WTC11 (cell line): ENCODE results near the gene HMX2. TPM values are rescaled to one million over a fixed set of nuclear protein-coding genes. Genes with fewer than 3 reads are reported as not detected.

Source experiments
- ATAC-seq: fragments of 200-7000 bp; cut with Tn5 transposase; 2 replicates; pipeline ENCODE4 v1.10.0; 2021; ENCODE audit warnings: mild to moderate bottlenecking, moderate library complexity
- CTCF ChIA-PET: fragments of 300-600 bp; sonication (Branson Sonifier 250); formaldehyde crosslinking; loops from one replicate; lab custom pipeline; 2021; ENCODE audit warnings: antibody characterized with exemption; lab: Charles Lee
- POLR2A ChIA-PET: fragments of 350-600 bp; sonication (Branson Sonifier 250); formaldehyde crosslinking; loops from one replicate; lab custom pipeline; 2021; ENCODE audit warnings: antibody characterized with exemption; lab: Charles Lee
- DNase-seq: peaks from one replicate; pipeline ENCODE4 v3.0.0; 2021; ENCODE audit warnings: low spot score
- H3K27ac Mint-ChIP-seq: 2 replicates; pipeline ENCODE4 v1.8.0; 2021; ENCODE audit warnings: mixed read lengths
- H3K27me3 Mint-ChIP-seq: 2 replicates; pipeline ENCODE4 v1.8.0; 2021; ENCODE audit warnings: low read depth, mild to moderate bottlenecking, moderate library complexity, mixed read lengths
- H3K36me3 Mint-ChIP-seq: 2 replicates; pipeline ENCODE4 v1.8.0; 2021; ENCODE audit warnings: mixed read lengths
- H3K4me1 Mint-ChIP-seq: 2 replicates; pipeline ENCODE4 v1.8.0; 2022; ENCODE audit warnings: mixed read lengths
- H3K4me3 Mint-ChIP-seq: 2 replicates; pipeline ENCODE4 v1.8.0; 2021; ENCODE audit warnings: mild to moderate bottlenecking, moderate library complexity, mixed read lengths
- H3K9me3 Mint-ChIP-seq: 2 replicates; pipeline ENCODE4 v1.8.0; 2021; ENCODE audit warnings: mixed read lengths
- ATF1 ChIP-seq: sonication (generic); formaldehyde crosslinking; IDR thresholded peaks from 2 replicates; pipeline ENCODE4 v1.8.1; 2023; ENCODE audit warnings: mild to moderate bottlenecking, moderate library complexity, missing genetic modification reagents
- CREM ChIP-seq: sonication (generic); formaldehyde crosslinking; IDR thresholded peaks from 2 replicates; pipeline ENCODE4 v1.8.1; 2022; ENCODE audit warnings: mild to moderate bottlenecking, missing genetic modification reagents, moderate library complexity
- ELF4 ChIP-seq: sonication (generic); formaldehyde crosslinking; IDR thresholded peaks from 2 replicates; pipeline ENCODE4 v1.8.1; 2022; ENCODE audit warnings: low read depth, mild to moderate bottlenecking, moderate library complexity, missing genetic modification reagents
- ETV6 ChIP-seq: sonication (generic); formaldehyde crosslinking; IDR thresholded peaks from 2 replicates; pipeline ENCODE4 v1.8.1; 2022; ENCODE audit warnings: mild to moderate bottlenecking, missing genetic modification reagents
- GRHL2 ChIP-seq: fragments of 250-450 bp; sonication (Bioruptor Pico); IDR thresholded peaks from 2 replicates; pipeline ENCODE4 v1.8.0; 2022; ENCODE audit warnings: mild to moderate bottlenecking, moderate library complexity; ENCODE audit not compliant: insufficient replicate concordance, severe bottlenecking
- HMGA2 ChIP-seq: fragments of 250-450 bp; sonication (Bioruptor Pico); IDR thresholded peaks from 2 replicates; pipeline ENCODE4 v1.4.0; 2021; ENCODE audit warnings: mild to moderate bottlenecking, moderate library complexity
- HMGXB4 ChIP-seq: sonication (generic); formaldehyde crosslinking; IDR thresholded peaks from 2 replicates; pipeline ENCODE4 v1.8.1; 2023; ENCODE audit warnings: mild to moderate bottlenecking, moderate library complexity, missing genetic modification reagents
- IRF1 ChIP-seq: sonication (generic); formaldehyde crosslinking; IDR thresholded peaks from 2 replicates; pipeline ENCODE4 v1.8.0; 2023; ENCODE audit warnings: missing genetic modification reagents
- IRF2 ChIP-seq: sonication (generic); formaldehyde crosslinking; IDR thresholded peaks from 2 replicates; pipeline ENCODE4 v1.8.0; 2022; ENCODE audit warnings: low read depth, missing genetic modification reagents, borderline replicate concordance
- KAT7 ChIP-seq: sonication (generic); formaldehyde crosslinking; IDR thresholded peaks from 2 replicates; pipeline ENCODE4 v1.8.1; 2023; ENCODE audit warnings: missing genetic modification reagents, mild to moderate bottlenecking, borderline replicate concordance
- MYBL2 ChIP-seq: sonication (generic); formaldehyde crosslinking; IDR thresholded peaks from 2 replicates; pipeline ENCODE4 v1.8.1; 2023; ENCODE audit warnings: mild to moderate bottlenecking, moderate library complexity, missing genetic modification reagents
- NFYB ChIP-seq: sonication (generic); formaldehyde crosslinking; conservative IDR thresholded peaks from 2 replicates; pipeline ENCODE4 v1.8.0; 2022; ENCODE audit warnings: low read depth, missing genetic modification reagents
- RORB ChIP-seq: fragments of 250-450 bp; sonication (Bioruptor Pico); IDR thresholded peaks from 2 replicates; pipeline ENCODE4 v1.9.0; 2021; ENCODE audit warnings: mild to moderate bottlenecking
- SMAD3 ChIP-seq: sonication (generic); formaldehyde crosslinking; IDR thresholded peaks from 2 replicates; pipeline ENCODE4 v1.8.0; 2022; ENCODE audit warnings: missing genetic modification reagents, mild to moderate bottlenecking, borderline replicate concordance
- TP53 ChIP-seq: sonication (generic); formaldehyde crosslinking; IDR thresholded peaks from 2 replicates; pipeline ENCODE4 v1.8.1; 2023; ENCODE audit warnings: mild to moderate bottlenecking, missing genetic modification reagents
- USF2 ChIP-seq: sonication (generic); formaldehyde crosslinking; IDR thresholded peaks from 2 replicates; pipeline ENCODE4 v1.8.1; 2023; ENCODE audit warnings: mild to moderate bottlenecking, missing genetic modification reagents, moderate library complexity
- ZNF219 ChIP-seq: sonication (generic); formaldehyde crosslinking; IDR thresholded peaks from 2 replicates; pipeline ENCODE4 v1.8.0; 2023; ENCODE audit warnings: missing genetic modification reagents, mild to moderate bottlenecking, borderline replicate concordance
- ZNF281 ChIP-seq: sonication (generic); formaldehyde crosslinking; IDR thresholded peaks from 2 replicates; pipeline ENCODE4 v1.8.0; 2023; ENCODE audit warnings: mild to moderate bottlenecking, missing genetic modification reagents
- ZNF317 ChIP-seq: sonication (generic); formaldehyde crosslinking; IDR thresholded peaks from 2 replicates; pipeline ENCODE4 v1.8.1; 2023; ENCODE audit warnings: low read depth, mild to moderate bottlenecking, moderate library complexity, missing genetic modification reagents, borderline replicate concordance
- ZNF671 ChIP-seq: fragments of 250-450 bp; sonication (Bioruptor Pico); IDR thresholded peaks from 2 replicates; pipeline ENCODE4 v1.8.0; 2021; ENCODE audit warnings: mild to moderate bottlenecking
- total RNA-seq: library from RNA; stranded (reverse); gene quantifications from 3 replicates; pipeline ENCODE4 v1.2.3, GENCODE V29; 2021
- TF ChIP-seq, protein P1 (sequence below): fragments of 250-450 bp; sonication (Bioruptor Pico); IDR thresholded peaks from 2 replicates; pipeline ENCODE4 v1.8.0; 2021; ENCODE audit warnings: mild to moderate bottlenecking
- TF ChIP-seq, protein P2 (sequence below): sonication (generic); formaldehyde crosslinking; conservative IDR thresholded peaks from 2 replicates; pipeline ENCODE4 v1.8.1; 2023; ENCODE audit warnings: mild to moderate bottlenecking, low read depth, missing genetic modification reagents, moderate library complexity
- TF ChIP-seq, protein P3 (sequence below): fragments of 250-450 bp; sonication (Bioruptor Pico); IDR thresholded peaks from 2 replicates; pipeline ENCODE4 v1.9.0; 2021; ENCODE audit warnings: moderate library complexity, mild to moderate bottlenecking, inconsistent platforms, borderline replicate concordance

The HMX2 gene
- total RNA-seq, 1 experiment from 2014 or later, result 0.59 TPM

DNA sequence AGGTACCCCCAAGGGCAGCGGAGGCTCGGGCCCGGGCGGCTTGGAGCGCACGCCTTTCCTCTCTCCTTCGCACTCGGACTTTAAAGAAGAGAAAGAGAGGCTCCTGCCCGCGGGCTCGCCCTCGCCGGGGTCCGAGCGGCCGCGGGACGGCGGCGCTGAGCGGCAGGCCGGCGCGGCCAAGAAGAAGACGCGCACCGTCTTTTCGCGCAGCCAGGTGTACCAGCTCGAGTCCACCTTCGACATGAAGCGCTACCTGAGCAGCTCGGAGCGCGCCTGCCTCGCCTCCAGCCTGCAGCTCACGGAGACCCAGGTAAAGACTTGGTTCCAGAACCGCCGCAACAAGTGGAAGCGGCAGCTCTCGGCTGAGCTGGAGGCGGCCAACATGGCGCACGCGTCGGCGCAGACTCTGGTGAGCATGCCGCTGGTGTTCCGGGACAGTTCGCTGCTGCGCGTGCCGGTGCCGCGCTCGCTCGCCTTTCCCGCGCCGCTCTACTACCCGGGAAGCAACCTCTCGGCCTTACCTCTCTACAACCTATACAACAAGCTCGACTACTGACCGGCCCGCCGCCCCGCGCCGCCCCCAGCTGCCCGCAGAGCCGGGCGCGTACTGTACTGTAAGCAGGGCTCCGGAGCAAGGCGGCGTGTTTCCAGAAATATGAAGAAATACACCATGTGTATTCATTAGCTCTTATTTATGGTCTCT, 1.8 kb downstream of the HMX2 start (continued):
- TF ChIP-seq GRHL2 (CRISPR knock-in tag), result no peak
- no peak for TF ChIP-seq NFYB (CRISPR knock-in tag)
- peak; percentile 70; the same call in 1 of the 2 replicates for TF ChIP-seq SMAD3 (CRISPR knock-in tag)
- no peak for TF ChIP-seq ZNF317
- TF ChIP-seq, protein P1, sequence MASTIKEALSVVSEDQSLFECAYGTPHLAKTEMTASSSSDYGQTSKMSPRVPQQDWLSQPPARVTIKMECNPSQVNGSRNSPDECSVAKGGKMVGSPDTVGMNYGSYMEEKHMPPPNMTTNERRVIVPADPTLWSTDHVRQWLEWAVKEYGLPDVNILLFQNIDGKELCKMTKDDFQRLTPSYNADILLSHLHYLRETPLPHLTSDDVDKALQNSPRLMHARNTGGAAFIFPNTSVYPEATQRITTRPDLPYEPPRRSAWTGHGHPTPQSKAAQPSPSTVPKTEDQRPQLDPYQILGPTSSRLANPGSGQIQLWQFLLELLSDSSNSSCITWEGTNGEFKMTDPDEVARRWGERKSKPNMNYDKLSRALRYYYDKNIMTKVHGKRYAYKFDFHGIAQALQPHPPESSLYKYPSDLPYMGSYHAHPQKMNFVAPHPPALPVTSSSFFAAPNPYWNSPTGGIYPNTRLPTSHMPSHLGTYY, result no peak
- TF ChIP-seq, protein P2, sequence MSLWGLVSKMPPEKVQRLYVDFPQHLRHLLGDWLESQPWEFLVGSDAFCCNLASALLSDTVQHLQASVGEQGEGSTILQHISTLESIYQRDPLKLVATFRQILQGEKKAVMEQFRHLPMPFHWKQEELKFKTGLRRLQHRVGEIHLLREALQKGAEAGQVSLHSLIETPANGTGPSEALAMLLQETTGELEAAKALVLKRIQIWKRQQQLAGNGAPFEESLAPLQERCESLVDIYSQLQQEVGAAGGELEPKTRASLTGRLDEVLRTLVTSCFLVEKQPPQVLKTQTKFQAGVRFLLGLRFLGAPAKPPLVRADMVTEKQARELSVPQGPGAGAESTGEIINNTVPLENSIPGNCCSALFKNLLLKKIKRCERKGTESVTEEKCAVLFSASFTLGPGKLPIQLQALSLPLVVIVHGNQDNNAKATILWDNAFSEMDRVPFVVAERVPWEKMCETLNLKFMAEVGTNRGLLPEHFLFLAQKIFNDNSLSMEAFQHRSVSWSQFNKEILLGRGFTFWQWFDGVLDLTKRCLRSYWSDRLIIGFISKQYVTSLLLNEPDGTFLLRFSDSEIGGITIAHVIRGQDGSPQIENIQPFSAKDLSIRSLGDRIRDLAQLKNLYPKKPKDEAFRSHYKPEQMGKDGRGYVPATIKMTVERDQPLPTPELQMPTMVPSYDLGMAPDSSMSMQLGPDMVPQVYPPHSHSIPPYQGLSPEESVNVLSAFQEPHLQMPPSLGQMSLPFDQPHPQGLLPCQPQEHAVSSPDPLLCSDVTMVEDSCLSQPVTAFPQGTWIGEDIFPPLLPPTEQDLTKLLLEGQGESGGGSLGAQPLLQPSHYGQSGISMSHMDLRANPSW, result no peak
- no peak for TF ChIP-seq IRF2 (CRISPR knock-in tag)
- TF ChIP-seq TP53 (CRISPR knock-in tag), result no peak
- TF ChIP-seq USF2, result no peak
- TF ChIP-seq HMGXB4 (CRISPR knock-in tag), result peak; percentile 55; the same call in 1 of the 2 replicates
- TF ChIP-seq, protein P3, sequence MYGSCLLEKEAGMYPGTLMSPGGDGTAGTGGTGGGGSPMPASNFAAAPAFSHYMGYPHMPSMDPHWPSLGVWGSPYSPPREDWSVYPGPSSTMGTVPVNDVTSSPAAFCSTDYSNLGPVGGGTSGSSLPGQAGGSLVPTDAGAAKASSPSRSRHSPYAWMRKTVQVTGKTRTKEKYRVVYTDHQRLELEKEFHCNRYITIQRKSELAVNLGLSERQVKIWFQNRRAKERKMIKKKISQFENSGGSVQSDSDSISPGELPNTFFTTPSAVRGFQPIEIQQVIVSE (CRISPR knock-in tag), result no peak
- TF ChIP-seq KAT7, result no peak

- Mint-ChIP-seq H3K4me3 (peak overlapping the region; percentile 68), H3K9me3 (no peaks in the 10 kb centered on the region), H3K27me3 (peaks cover 70% of the 10 kb centered on the region), H3K36me3 (peaks cover 6% of the 10 kb centered on the region), H3K27ac (no peak overlapping the region), H3K4me1 (peaks cover 62% of the 10 kb centered on the region)
- ChIA-PET POLR2A (interaction anchor here (0.7 to 1.3 kb wide), 5 partner anchors 11 to 18 kb away, joined by 3 to 4 read pairs (median 3); no protein-coding TSS in a partner anchor), CTCF (interaction anchor here (0.8 to 6.1 kb wide), 7 partner anchors 9 to 490 kb away, joined by 3 to 43 read pairs (median 5); no protein-coding TSS in a partner anchor)
- DNase-seq (no peak), ATAC-seq (no peak)
- TF ChIP-seq USF2 (peak; percentile 78), CREM (CRISPR knock-in tag) (no peak), RORB (CRISPR knock-in tag) (no peak), HMGA2 (CRISPR knock-in tag) (no peak), ELF4 (no peak), IRF1 (CRISPR knock-in tag) (no peak), MYBL2 (no peak), ZNF281 (CRISPR knock-in tag) (peak; percentile 50; the same call in 1 of the 2 replicates), ZNF671 (CRISPR knock-in tag) (no peak), ETV6 (no peak; the same call in none of the 2 replicates), ATF1 (no peak), ZNF219 (CRISPR knock-in tag) (no peak)
Measured at GRCh38 chr10:123150271-123150985, 2.5 kb downstream of the HMX2 start.
